PC-3 (cell line): ENCODE results near the gene TIGD1. TPM values are rescaled to one million over a fixed set of nuclear protein-coding genes. Genes with fewer than 3 reads are reported as not detected.

Experiments
- ATAC-seq: fragments of 200-7000 bp; cut with Tn5 transposase; 2 replicates; pipeline ENCODE4 v1.9.1; 2020; ENCODE audit warnings: mild to moderate bottlenecking, moderate library complexity
- BruUV-seq: library from RNA; stranded (reverse); fragments of 400-500 nt; replicated peaks from 2 replicates; lab custom pipeline; 2021; lab: Mats Ljungman, UMichigan
- CTCF ChIA-PET: fragments of 300-600 bp; sonication (Branson Sonifier 250); formaldehyde crosslinking; loops from one replicate; lab custom pipeline; 2022; ENCODE audit warnings: antibody characterized with exemption; lab: Charles Lee
- POLR2A ChIA-PET: fragments of 300-600 bp; sonication (Branson Sonifier 250); formaldehyde crosslinking; loops from one replicate; lab custom pipeline; 2022; ENCODE audit warnings: antibody characterized with exemption; ENCODE audit not compliant: unreplicated experiment; lab: Charles Lee
- DNase-seq: peaks from one replicate; pipeline ENCODE4 v3.0.0-alpha.2; 2015
- H2AFZ ChIP-seq: fragments of 300-600 bp; sonication (generic); 2 replicates; pipeline ENCODE4 v1.6.0; 2016; ENCODE audit warnings: antibody characterized with exemption, low read length
- H3F3A ChIP-seq: fragments of 300-600 bp; sonication (generic); one replicate; pipeline ENCODE4 v1.6.0; 2017; ENCODE audit warnings: antibody characterized with exemption, low read length, control low read depth, mild to moderate bottlenecking; ENCODE audit not compliant: unreplicated experiment
- H3K27ac ChIP-seq: fragments of 300-600 bp; sonication (generic); 2 replicates; pipeline ENCODE4 v1.5.1; 2016; ENCODE audit warnings: mild to moderate bottlenecking, low read length
- H3K27me3 ChIP-seq: fragments of 300-600 bp; sonication (generic); 2 replicates; pipeline ENCODE4 v1.6.1; 2016; ENCODE audit warnings: low read length, mixed read lengths
- H3K36me3 ChIP-seq: fragments of 300-600 bp; sonication (generic); 2 replicates; pipeline ENCODE4 v1.6.1; 2016; ENCODE audit warnings: low read depth, mixed run types, low read length, mixed read lengths
- H3K4me1 ChIP-seq: fragments of 300-600 bp; sonication (generic); 2 replicates; pipeline ENCODE4 v1.5.1; 2016; ENCODE audit warnings: low read length; ENCODE audit not compliant: insufficient read depth
- H3K4me2 ChIP-seq: fragments of 300-600 bp; sonication (generic); 2 replicates; pipeline ENCODE4 v1.6.0; 2016; ENCODE audit warnings: low read length
- H3K4me3 ChIP-seq: fragments of 300-600 bp; sonication (generic); 2 replicates; pipeline ENCODE4 v1.5.1; 2016; ENCODE audit warnings: mild to moderate bottlenecking, low read length, mixed read lengths
- H3K79me2 ChIP-seq: fragments of 300-600 bp; sonication (generic); 2 replicates; pipeline ENCODE4 v1.6.1; 2017; ENCODE audit warnings: low read length, mixed read lengths
- H3K9ac ChIP-seq: fragments of 300-600 bp; sonication (generic); 2 replicates; pipeline ENCODE4 v1.6.0; 2016; ENCODE audit warnings: mild to moderate bottlenecking, low read length
- H3K9me2 ChIP-seq: fragments of 300-600 bp; sonication (generic); replicated peaks from 2 replicates; pipeline ENCODE4 v1.6.1; 2016; ENCODE audit warnings: mixed run types, low read length, mixed read lengths
- H3K9me3 ChIP-seq: fragments of 300-600 bp; sonication (generic); 2 replicates; pipeline ENCODE4 v1.6.1; 2016; ENCODE audit warnings: low read length, mixed read lengths
- H4K20me1 ChIP-seq: fragments of 300-600 bp; sonication (generic); 2 replicates; pipeline ENCODE4 v1.6.1; 2016; ENCODE audit warnings: low read length, mixed read lengths
- EZH2 ChIP-seq: fragments of 300-600 bp; sonication (generic); IDR thresholded peaks from one replicate; pipeline ENCODE4 v1.6.1; 2017; ENCODE audit warnings: antibody characterized with exemption, mild to moderate bottlenecking, low read length; ENCODE audit not compliant: unreplicated experiment
- EZH2phosphoT487 ChIP-seq: fragments of 300-600 bp; sonication (generic); IDR thresholded peaks from 2 replicates; pipeline ENCODE4 v1.6.1; 2018; ENCODE audit warnings: mild to moderate bottlenecking, antibody characterized with exemption, low read length, borderline replicate concordance
- intact Hi-C: fragments of 100-400 bp; cut with micrococcal nuclease; formaldehyde crosslinking; loops from 2 replicates; pipeline ENCODE4 v1.9.0; 2023
- total RNA-seq: library from RNA; depleted of rRNA; stranded (reverse); fragments of >200 nt; gene quantifications from 2 replicates; pipeline ENCODE4 v1.2.3, GENCODE V29; 2014
- TF ChIP-seq, protein P1 (sequence below): fragments of 300-600 bp; sonication (generic); conservative IDR thresholded peaks from 2 replicates; pipeline ENCODE4 v1.5.1; 2017; ENCODE audit warnings: antibody characterized with exemption, low read depth, mild to moderate bottlenecking, low read length

Gene TIGD1
- total RNA-seq, 1 experiment from 2014 or later = 6.3 TPM

DNA sequence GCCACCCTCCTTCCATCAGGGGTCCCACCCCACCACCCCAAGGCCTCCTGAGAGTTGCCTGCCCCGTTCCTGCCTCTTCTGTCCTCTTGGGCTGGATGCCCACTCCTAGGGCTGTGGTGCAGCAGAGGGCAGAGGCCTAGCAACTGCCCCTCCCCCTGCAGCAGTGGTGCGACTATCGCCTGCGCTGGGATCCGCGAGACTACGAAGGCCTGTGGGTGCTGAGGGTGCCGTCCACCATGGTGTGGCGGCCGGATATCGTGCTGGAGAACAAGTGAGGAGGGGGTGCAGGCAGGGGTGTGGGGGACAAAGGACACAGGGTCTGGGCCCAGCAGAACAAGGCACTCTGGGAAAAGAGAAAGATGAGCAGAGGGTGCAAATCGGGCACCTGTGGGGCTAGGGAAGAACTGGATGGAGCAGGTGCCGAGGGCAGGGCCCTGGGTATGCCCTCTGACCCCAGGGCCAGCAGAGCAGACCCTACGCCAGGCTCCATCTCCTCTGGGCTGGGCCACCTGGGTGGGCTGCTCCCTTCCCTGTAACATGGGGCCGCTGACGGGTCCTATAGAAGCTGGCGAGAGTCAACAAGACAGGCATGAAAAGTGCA lies 9.8 kb downstream of the TIGD1 start:
- CTCF ChIA-PET = no interaction called here
- no peaks in the 10 kb centered on the region for H3K9me2 ChIP-seq
- H3K9ac ChIP-seq = no peak overlapping the region
- H3K36me3 ChIP-seq = no peaks in the 10 kb centered on the region
- no peaks in the 10 kb centered on the region for H4K20me1 ChIP-seq
- ATAC-seq = no peak
- no peak overlapping the region for H2AFZ ChIP-seq
- no peak overlapping the region for H3K4me3 ChIP-seq
- H3K4me2 ChIP-seq = no peak overlapping the region
- no TSS peak for BruUV-seq
- no peaks in the 10 kb centered on the region for H3K27me3 ChIP-seq
- no peaks in the 10 kb centered on the region for H3K79me2 ChIP-seq
- TF ChIP-seq, protein P1, sequence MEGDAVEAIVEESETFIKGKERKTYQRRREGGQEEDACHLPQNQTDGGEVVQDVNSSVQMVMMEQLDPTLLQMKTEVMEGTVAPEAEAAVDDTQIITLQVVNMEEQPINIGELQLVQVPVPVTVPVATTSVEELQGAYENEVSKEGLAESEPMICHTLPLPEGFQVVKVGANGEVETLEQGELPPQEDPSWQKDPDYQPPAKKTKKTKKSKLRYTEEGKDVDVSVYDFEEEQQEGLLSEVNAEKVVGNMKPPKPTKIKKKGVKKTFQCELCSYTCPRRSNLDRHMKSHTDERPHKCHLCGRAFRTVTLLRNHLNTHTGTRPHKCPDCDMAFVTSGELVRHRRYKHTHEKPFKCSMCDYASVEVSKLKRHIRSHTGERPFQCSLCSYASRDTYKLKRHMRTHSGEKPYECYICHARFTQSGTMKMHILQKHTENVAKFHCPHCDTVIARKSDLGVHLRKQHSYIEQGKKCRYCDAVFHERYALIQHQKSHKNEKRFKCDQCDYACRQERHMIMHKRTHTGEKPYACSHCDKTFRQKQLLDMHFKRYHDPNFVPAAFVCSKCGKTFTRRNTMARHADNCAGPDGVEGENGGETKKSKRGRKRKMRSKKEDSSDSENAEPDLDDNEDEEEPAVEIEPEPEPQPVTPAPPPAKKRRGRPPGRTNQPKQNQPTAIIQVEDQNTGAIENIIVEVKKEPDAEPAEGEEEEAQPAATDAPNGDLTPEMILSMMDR = no peak
- no peaks in the 10 kb centered on the region for H3F3A ChIP-seq
- H3K27ac ChIP-seq = no peak overlapping the region
- intact Hi-C loops = no loop called here
- H3K9me3 ChIP-seq = no peaks in the 10 kb centered on the region
- DNase-seq = no peak
- POLR2A ChIA-PET = no interaction called here
- no peaks in the 10 kb centered on the region for H3K4me1 ChIP-seq

DNA sequence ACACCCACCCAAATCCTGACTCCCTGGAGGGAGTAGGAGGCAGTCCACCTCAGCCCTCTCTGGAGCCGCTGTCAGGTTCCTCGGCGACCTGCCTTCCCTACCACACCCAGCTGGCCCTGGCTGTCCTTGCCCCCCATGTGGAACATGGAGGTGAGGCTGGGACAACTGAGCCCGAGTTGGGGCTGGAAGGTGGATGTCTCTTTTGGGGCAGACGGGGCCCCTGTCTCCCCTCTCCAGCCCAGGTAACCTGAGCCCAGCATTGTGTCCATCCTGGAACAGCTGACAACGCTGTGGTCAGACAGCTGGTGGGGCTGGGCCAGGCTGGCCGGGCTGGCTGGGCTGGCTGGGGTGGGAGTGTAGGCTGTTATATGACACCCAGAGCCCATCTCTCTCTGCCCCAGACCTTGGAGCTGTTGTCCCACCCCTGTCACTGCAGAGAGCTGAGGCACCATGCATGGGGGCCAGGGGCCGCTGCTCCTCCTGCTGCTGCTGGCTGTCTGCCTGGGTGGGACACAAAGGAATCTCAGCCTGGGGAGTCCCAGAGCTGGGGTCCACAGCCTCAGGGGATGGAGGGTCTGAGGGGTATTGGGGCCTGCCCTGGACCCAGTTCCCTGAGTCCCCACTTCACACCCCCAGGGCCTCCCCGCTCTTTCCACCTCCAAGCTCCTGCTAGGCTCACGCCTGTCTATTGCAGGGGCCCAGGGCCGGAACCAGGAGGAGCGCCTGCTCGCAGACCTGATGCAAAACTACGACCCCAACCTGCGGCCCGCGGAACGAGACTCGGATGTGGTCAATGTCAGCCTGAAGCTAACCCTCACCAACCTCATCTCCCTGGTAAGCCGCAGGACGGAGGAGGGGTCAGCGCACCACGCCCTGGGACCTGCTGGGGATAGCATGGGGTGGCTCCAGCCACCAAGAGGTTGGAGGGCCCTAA lies 10.8 kb downstream of the TIGD1 start, which contains the start of gene CHRNG:
Gene CHRNG (plus strand): TSS at position 395 of the 934 bp plus-strand sequence. CDS start 56 bp downstream, at position 451.
- H3K79me2 ChIP-seq = no peaks in the 10 kb centered on the region
- ChIA-PET CTCF (no interaction called here), POLR2A (no interaction called here)
- no peaks in the 10 kb centered on the region for H3K36me3 ChIP-seq
- no peak within 1 kb of the TSS for H3K4me3 ChIP-seq
- no peak within 1 kb of the TSS for H3K4me2 ChIP-seq
- no peak for DNase-seq
- H3K9ac ChIP-seq = no peak within 1 kb of the TSS
- ATAC-seq = no peak
- no peaks in the 10 kb centered on the region for H3K27me3 ChIP-seq
- TF ChIP-seq EZH2 = no peak
- TF ChIP-seq, protein P1 = no peak
- TF ChIP-seq EZH2phosphoT487 = no peak
- no TSS peak for BruUV-seq
- no peak within 1 kb of the TSS for H3K27ac ChIP-seq
- intact Hi-C loops = no loop called here
- H2AFZ ChIP-seq = no peak within 1 kb of the TSS
- H3F3A ChIP-seq = no peaks in the 10 kb centered on the region
- no peaks in the 10 kb centered on the region for H3K4me1 ChIP-seq
- no peaks in the 10 kb centered on the region for H4K20me1 ChIP-seq
- H3K9me2 ChIP-seq = no peaks in the 10 kb centered on the region
- H3K9me3 ChIP-seq = no peaks in the 10 kb centered on the region

DNA sequence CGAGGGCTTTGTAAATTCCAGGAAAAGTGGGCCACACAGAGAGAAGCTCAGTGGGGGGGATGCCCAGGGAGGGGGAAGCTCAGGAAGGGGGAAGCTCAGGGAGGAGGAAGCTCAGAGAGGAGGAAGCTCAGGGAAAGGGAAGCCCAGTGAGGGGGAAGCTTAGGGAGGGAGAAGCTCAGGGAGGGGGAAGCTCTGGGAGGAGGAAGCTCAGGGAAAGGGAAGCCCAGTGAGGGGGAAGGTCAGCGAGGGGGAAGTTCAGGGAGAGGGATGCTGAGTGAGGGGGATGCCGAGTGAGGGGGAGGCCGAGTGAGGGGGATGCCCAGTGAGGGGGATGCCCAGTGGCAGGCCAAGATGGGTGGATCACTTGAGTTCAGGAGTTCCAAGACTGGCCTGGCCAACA lies 11.7 kb downstream of the TIGD1 start:
- H3K4me2 ChIP-seq = no peak overlapping the region
- ChIA-PET CTCF (interaction anchor here (0.7 kb wide), 1 partner anchor 164 kb away, joined by 8 read pairs; no protein-coding TSS in a partner anchor), POLR2A (no interaction called here)

More for the DNA sequence above, 11.7 kb downstream of the TIGD1 start:
- BruUV-seq = no TSS peak
- H4K20me1 ChIP-seq = no peaks in the 10 kb centered on the region
- no peaks in the 10 kb centered on the region for H3F3A ChIP-seq
- no peaks in the 10 kb centered on the region for H3K9me3 ChIP-seq
- no peaks in the 10 kb centered on the region for H3K9me2 ChIP-seq
- H3K27ac ChIP-seq = no peak overlapping the region
- ATAC-seq (no peak), DNase-seq (no peak)
- intact Hi-C loops = no loop called here
- H3K79me2 ChIP-seq = no peaks in the 10 kb centered on the region
- TF ChIP-seq EZH2 (no peak), EZH2phosphoT487 (no peak)
- TF ChIP-seq, protein P1 = no peak
- no peaks in the 10 kb centered on the region for H3K36me3 ChIP-seq
- no peaks in the 10 kb centered on the region for H3K27me3 ChIP-seq
- H3K9ac ChIP-seq = no peak overlapping the region
- no peak overlapping the region for H2AFZ ChIP-seq
- no peak overlapping the region for H3K4me3 ChIP-seq
- H3K4me1 ChIP-seq = no peaks in the 10 kb centered on the region
